GM12801 (cell line): Measurements from ENCODE around the gene KHDC4.

Source experiments
- TF ChIP-seq, protein P1 (sequence below): IDR thresholded peaks from one replicate; pipeline ENCODE4 v1.5.1; 2011; ENCODE audit warnings: control low read depth; ENCODE audit not compliant: insufficient read length; ENCODE audit errors: extremely low read depth

KHDC4 gene

DNA sequence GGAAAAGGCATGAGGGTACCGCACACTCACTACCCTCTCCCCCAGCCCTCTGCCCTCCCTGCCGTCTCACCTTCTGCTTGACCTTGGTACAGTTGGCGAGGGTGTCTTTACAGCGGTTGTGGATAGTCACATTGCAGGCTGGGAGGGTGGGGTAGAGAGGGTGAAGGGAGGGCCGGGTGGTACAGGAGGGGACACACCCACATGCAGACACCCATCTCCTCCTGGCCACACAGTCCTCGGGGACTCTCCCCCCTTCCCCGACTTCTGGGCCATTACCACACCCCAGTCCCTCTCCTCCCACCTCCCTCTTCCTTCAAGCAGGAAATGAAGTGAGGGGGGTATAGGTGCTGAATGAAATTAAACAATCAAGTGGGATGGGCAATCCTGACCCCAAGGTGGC, 32.5 kb upstream of the KHDC4 start:
- TF ChIP-seq, protein P1, sequence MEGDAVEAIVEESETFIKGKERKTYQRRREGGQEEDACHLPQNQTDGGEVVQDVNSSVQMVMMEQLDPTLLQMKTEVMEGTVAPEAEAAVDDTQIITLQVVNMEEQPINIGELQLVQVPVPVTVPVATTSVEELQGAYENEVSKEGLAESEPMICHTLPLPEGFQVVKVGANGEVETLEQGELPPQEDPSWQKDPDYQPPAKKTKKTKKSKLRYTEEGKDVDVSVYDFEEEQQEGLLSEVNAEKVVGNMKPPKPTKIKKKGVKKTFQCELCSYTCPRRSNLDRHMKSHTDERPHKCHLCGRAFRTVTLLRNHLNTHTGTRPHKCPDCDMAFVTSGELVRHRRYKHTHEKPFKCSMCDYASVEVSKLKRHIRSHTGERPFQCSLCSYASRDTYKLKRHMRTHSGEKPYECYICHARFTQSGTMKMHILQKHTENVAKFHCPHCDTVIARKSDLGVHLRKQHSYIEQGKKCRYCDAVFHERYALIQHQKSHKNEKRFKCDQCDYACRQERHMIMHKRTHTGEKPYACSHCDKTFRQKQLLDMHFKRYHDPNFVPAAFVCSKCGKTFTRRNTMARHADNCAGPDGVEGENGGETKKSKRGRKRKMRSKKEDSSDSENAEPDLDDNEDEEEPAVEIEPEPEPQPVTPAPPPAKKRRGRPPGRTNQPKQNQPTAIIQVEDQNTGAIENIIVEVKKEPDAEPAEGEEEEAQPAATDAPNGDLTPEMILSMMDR: no peak

DNA sequence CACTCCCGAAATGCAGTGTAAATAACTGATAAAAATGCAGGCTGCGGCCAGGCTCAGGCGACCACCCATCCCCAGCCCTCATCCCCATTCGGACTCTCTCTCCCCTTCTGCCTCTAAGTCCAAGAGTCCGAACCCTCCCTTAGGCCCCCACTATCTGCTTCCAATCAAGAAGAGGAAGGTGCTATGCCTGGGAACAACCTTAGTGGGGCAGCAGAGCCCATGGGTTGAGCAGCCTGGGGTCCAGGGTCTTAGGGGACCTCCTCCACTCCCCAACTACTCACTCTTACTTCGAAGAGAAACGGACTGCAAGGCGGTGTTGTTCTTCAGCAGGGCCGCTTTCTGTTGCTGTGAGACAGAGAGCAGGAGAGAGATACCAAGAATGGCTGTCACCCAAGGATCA, 31.9 kb upstream of the KHDC4 start:
- TF ChIP-seq, protein P1: no peak

GRCh38 chr1:155964193-155964592, 30.0 kb upstream of the KHDC4 start:
- TF ChIP-seq, protein P1: no peak

DNA sequence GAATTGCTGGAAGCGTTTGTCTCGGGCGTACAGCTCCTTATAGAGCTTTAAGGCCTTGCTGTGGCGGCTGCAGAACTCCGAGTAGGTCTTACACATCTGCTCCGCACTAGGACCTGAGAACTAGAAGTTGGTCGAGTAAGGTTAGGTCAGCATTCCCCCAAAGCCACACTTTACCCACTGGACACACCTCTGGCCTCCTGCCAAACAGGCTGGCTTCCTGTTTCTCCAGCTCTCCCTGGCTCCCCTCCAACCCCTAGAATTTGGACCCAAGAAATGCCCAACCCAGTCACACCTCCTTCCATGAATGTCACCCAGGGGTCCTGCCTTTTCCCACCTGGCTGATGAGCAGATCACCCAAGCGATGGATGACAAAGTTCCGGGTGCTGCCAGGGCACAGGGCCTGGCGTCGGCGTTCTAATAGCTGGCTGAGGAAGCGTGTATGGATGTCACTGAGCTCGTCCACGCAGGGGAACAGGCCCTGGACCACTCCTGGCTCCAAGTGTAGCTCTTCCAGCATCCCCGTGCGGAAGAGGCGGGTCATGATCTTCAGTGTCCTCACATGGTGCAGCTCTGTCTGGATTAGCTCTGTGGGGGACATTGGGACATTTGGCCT, 28.5 kb upstream of the KHDC4 start:
- TF ChIP-seq, protein P1: no peak

- TF ChIP-seq, protein P1: no peak
Measured at GRCh38 chr1:155961937-155962336, 27.7 kb upstream of the KHDC4 start.

- TF ChIP-seq, protein P1: no peak
Measured at GRCh38 chr1:155960081-155960745, 26.0 kb upstream of the KHDC4 start.

- TF ChIP-seq, protein P1: no peak
Measured at GRCh38 chr1:155957411-155957915, 23.2 kb upstream of the KHDC4 start.
